Measurements from ENCODE around the gene PACSIN3. TPM values are rescaled to one million over a fixed set of nuclear protein-coding genes. Genes with fewer than 3 reads are reported as not detected.

Gene PACSIN3
- polyA plus RNA-seq, 3 donors from 2014 or later: 0.48 TPM; not detected in 2

- H3K4me1 Mint-ChIP-seq: peaks cover 40 to 41% of the 10 kb centered on the region in 2 donors
- peak overlapping the region; percentile 94 to 100 (median 98) for H3K4me3 Mint-ChIP-seq
- H3K36me3 Mint-ChIP-seq: peaks cover 0 to 3% (median 0%) of the 10 kb centered on the region in 3 donors
- peaks cover 8 to 25% (median 16%) of the 10 kb centered on the region in 3 donors for H3K27me3 Mint-ChIP-seq (ENCODE audit: low read depth in 3 of 3)
- peak overlapping the region; percentile 96 to 100 (median 99) for H3K27ac Mint-ChIP-seq
- no peak for DNase-seq
- H3K9me3 Mint-ChIP-seq: no peaks in the 10 kb centered on the region
Observed at GRCh38 chr11:47177846-47178245, 8.4 kb downstream of the PACSIN3 start.

GRCh38 chr11:47177229-47177845 lies 8.9 kb downstream of the PACSIN3 start:
- peaks cover 0 to 3% (median 0%) of the 10 kb centered on the region in 3 donors for H3K36me3 Mint-ChIP-seq
- peaks cover 8 to 25% (median 16%) of the 10 kb centered on the region in 3 donors for H3K27me3 Mint-ChIP-seq (ENCODE audit: low read depth in 3 of 3)
- H3K4me1 Mint-ChIP-seq: peaks cover 43 to 46% of the 10 kb centered on the region in 2 donors
- H3K9me3 Mint-ChIP-seq: no peaks in the 10 kb centered on the region
- peak overlapping the region; percentile 96 to 100 (median 99) for H3K27ac Mint-ChIP-seq
- peak; percentile 77 to 85 (median 81) for DNase-seq
- peak overlapping the region; percentile 94 to 100 (median 98) for H3K4me3 Mint-ChIP-seq

- H3K27ac Mint-ChIP-seq: peak within 1 kb of the TSS; percentile 96 to 100 (median 99)
- H3K27me3 Mint-ChIP-seq (ENCODE audit: low read depth in 3 of 3): peaks cover 8 to 25% (median 16%) of the 10 kb centered on the region in 3 donors
- H3K4me1 Mint-ChIP-seq: peaks cover 44 to 54% of the 10 kb centered on the region in 2 donors
- DNase-seq: peak; percentile 96 to 97 (median 96)
- peak within 1 kb of the TSS; percentile 94 to 100 (median 98) for H3K4me3 Mint-ChIP-seq
- no peaks in the 10 kb centered on the region for H3K9me3 Mint-ChIP-seq
- H3K36me3 Mint-ChIP-seq: peaks cover 0 to 3% (median 0%) of the 10 kb centered on the region in 3 donors
Observed at GRCh38 chr11:47176328-47177228, 9.7 kb downstream of the PACSIN3 start, which contains the start of gene ARFGAP2. ARFGAP2 (minus strand) TSS chr11:47176879; CDS start chr11:47176853, 26 bp downstream.

- peaks cover 8 to 25% (median 14%) of the 10 kb centered on the region in 3 donors for H3K27me3 Mint-ChIP-seq (ENCODE audit: low read depth in 3 of 3)
- H3K27ac Mint-ChIP-seq: peak overlapping the region; percentile 95 to 99 (median 98)
- peaks cover 45 to 61% of the 10 kb centered on the region in 2 donors for H3K4me1 Mint-ChIP-seq
- H3K36me3 Mint-ChIP-seq: peaks cover 0 to 3% (median 2%) of the 10 kb centered on the region in 3 donors
- H3K4me3 Mint-ChIP-seq: peak overlapping the region; percentile 94 to 100 (median 98)
- DNase-seq: no peak
- H3K9me3 Mint-ChIP-seq: no peaks in the 10 kb centered on the region
Observed at GRCh38 chr11:47175746-47176327, 10.4 kb downstream of the PACSIN3 start.

GRCh38 chr11:47172740-47173336 lies 13.4 kb downstream of the PACSIN3 start:
- H3K4me1 Mint-ChIP-seq: peaks cover 43 to 63% of the 10 kb centered on the region in 2 donors
- no peak for DNase-seq
- peak overlapping the region in 2 of 6 donors; percentile 49 to 57 for H3K27ac Mint-ChIP-seq
- H3K4me3 Mint-ChIP-seq: no peak overlapping the region
- no peaks in the 10 kb centered on the region for H3K9me3 Mint-ChIP-seq
- peaks cover 3 to 4% (median 4%) of the 10 kb centered on the region in 3 donors for H3K36me3 Mint-ChIP-seq
- peaks cover 8 to 19% (median 14%) of the 10 kb centered on the region in 3 donors for H3K27me3 Mint-ChIP-seq (ENCODE audit: low read depth in 3 of 3)

GRCh38 chr11:47171856-47172255 lies 14.4 kb downstream of the PACSIN3 start:
- no peak for DNase-seq
- Mint-ChIP-seq H3K4me3 (no peak overlapping the region), H3K27ac (peak overlapping the region in 1 of 6 donors; percentile 23), H3K27me3 (ENCODE audit: low read depth in 3 of 3) (peaks cover 3 to 12% (median 7%) of the 10 kb centered on the region in 3 donors), H3K9me3 (no peaks in the 10 kb centered on the region), H3K4me1 (peaks cover 35 to 54% of the 10 kb centered on the region in 2 donors), H3K36me3 (peaks cover 3 to 11% (median 4%) of the 10 kb centered on the region in 3 donors)

- no peaks in the 10 kb centered on the region for H3K9me3 Mint-ChIP-seq
- DNase-seq: no peak
- H3K4me3 Mint-ChIP-seq: no peak overlapping the region
- no peak overlapping the region for H3K27ac Mint-ChIP-seq
- H3K27me3 Mint-ChIP-seq (ENCODE audit: low read depth in 3 of 3): peaks cover 2 to 8% (median 3%) of the 10 kb centered on the region in 3 donors
- H3K36me3 Mint-ChIP-seq: peaks cover 3 to 18% (median 4%) of the 10 kb centered on the region in 3 donors
- H3K4me1 Mint-ChIP-seq: peaks cover 29 to 53% of the 10 kb centered on the region in 2 donors
Observed at GRCh38 chr11:47171061-47171838, 15.0 kb downstream of the PACSIN3 start.

- Mint-ChIP-seq H3K4me3 (no peak overlapping the region), H3K27ac (no peak overlapping the region), H3K9me3 (no peaks in the 10 kb centered on the region), H3K36me3 (peaks cover 3 to 26% (median 4%) of the 10 kb centered on the region in 3 donors), H3K27me3 (ENCODE audit: low read depth in 3 of 3) (peaks cover 0 to 4% (median 0%) of the 10 kb centered on the region in 3 donors), H3K4me1 (peaks cover 5 to 8% of the 10 kb centered on the region in 2 donors)
- DNase-seq: no peak
Observed at GRCh38 chr11:47166368-47166767, 19.9 kb downstream of the PACSIN3 start.

- Mint-ChIP-seq H3K9me3 (no peaks in the 10 kb centered on the region), H3K4me1 (peaks cover 0 to 4% of the 10 kb centered on the region in 2 donors), H3K27ac (no peak overlapping the region), H3K36me3 (peaks cover 0 to 26% (median 4%) of the 10 kb centered on the region in 3 donors), H3K4me3 (no peak overlapping the region), H3K27me3 (ENCODE audit: low read depth in 3 of 3) (peaks cover 0 to 4% (median 0%) of the 10 kb centered on the region in 3 donors)
- DNase-seq: no peak
Observed at GRCh38 chr11:47165253-47165840, 20.9 kb downstream of the PACSIN3 start.

GRCh38 chr11:47164321-47164720 lies 21.9 kb downstream of the PACSIN3 start:
- H3K36me3 Mint-ChIP-seq: peaks cover 0 to 26% (median 4%) of the 10 kb centered on the region in 3 donors
- H3K27ac Mint-ChIP-seq: no peak overlapping the region
- H3K27me3 Mint-ChIP-seq (ENCODE audit: low read depth in 3 of 3): peaks cover 0 to 4% (median 0%) of the 10 kb centered on the region in 3 donors
- peaks cover 0 to 4% of the 10 kb centered on the region in 2 donors for H3K4me1 Mint-ChIP-seq
- H3K9me3 Mint-ChIP-seq: no peaks in the 10 kb centered on the region
- no peak for DNase-seq
- H3K4me3 Mint-ChIP-seq: no peak overlapping the region

- Mint-ChIP-seq H3K4me1 (peaks cover 0 to 4% of the 10 kb centered on the region in 2 donors), H3K27ac (no peak overlapping the region), H3K27me3 (ENCODE audit: low read depth in 3 of 3) (peaks cover 0 to 4% (median 0%) of the 10 kb centered on the region in 3 donors), H3K36me3 (peaks cover 0 to 26% (median 4%) of the 10 kb centered on the region in 3 donors), H3K9me3 (no peaks in the 10 kb centered on the region), H3K4me3 (no peak overlapping the region)
- DNase-seq: no peak
Observed at GRCh38 chr11:47163898-47164297, 22.3 kb downstream of the PACSIN3 start.

- Mint-ChIP-seq H3K27ac (no peak overlapping the region), H3K27me3 (ENCODE audit: low read depth in 3 of 3) (peaks cover 0 to 6% (median 0%) of the 10 kb centered on the region in 3 donors), H3K4me1 (peaks cover 0 to 4% of the 10 kb centered on the region in 2 donors), H3K36me3 (peaks cover 1 to 26% (median 3%) of the 10 kb centered on the region in 3 donors), H3K4me3 (no peak overlapping the region), H3K9me3 (no peaks in the 10 kb centered on the region)
- DNase-seq: no peak
Observed at GRCh38 chr11:47163193-47163592, 23.0 kb downstream of the PACSIN3 start.
